Measurements from ENCODE around the gene ERAP2. TPM values are rescaled to one million over a fixed set of nuclear protein-coding genes. Genes with fewer than 3 reads are reported as not detected.
A peak's percentile ranks its signal among the peaks of the same experiment; 100 is the strongest.

The ERAP2 gene
- total RNA-seq, 2 experiments from 2014 or later: 56.6 to 61.4 TPM

- Mint-ChIP-seq H3K27ac (peak overlapping the region; percentile 91), H3K4me1 (ENCODE audit: low read depth) (peaks cover 94% of the 10 kb centered on the region), H3K36me3 (ENCODE audit: low read depth) (peaks cover 28% of the 10 kb centered on the region), H3K4me3 (peak overlapping the region; percentile 81), H3K27me3 (no peaks in the 10 kb centered on the region), H3K9me3 (no peaks in the 10 kb centered on the region)
- no peaks in the 10 kb centered on the region for H3K27me3 ChIP-seq (ENCODE audit: control insufficient read depth in 1 of 2, insufficient read depth in 2 of 2, low read length in 2 of 2)
- CTCF ChIA-PET: interaction anchor here (0.6 to 1.9 kb wide), 5 partner anchors 15 to 203 kb away, joined by 3 to 7 read pairs (median 4); partner anchors contain the start of gene LNPEP
- peak overlapping the region; percentile 18 for H3K4me3 ChIP-seq (ENCODE audit: low read length)
- peak in 4 of 14 experiments; percentile 23 to 49 (median 45) for DNase-seq
- H3K27ac ChIP-seq (ENCODE audit: low read depth in 1 of 2, low read length in 2 of 2): peak overlapping the region; percentile 68 to 70
- TF ChIP-seq, protein P1, sequence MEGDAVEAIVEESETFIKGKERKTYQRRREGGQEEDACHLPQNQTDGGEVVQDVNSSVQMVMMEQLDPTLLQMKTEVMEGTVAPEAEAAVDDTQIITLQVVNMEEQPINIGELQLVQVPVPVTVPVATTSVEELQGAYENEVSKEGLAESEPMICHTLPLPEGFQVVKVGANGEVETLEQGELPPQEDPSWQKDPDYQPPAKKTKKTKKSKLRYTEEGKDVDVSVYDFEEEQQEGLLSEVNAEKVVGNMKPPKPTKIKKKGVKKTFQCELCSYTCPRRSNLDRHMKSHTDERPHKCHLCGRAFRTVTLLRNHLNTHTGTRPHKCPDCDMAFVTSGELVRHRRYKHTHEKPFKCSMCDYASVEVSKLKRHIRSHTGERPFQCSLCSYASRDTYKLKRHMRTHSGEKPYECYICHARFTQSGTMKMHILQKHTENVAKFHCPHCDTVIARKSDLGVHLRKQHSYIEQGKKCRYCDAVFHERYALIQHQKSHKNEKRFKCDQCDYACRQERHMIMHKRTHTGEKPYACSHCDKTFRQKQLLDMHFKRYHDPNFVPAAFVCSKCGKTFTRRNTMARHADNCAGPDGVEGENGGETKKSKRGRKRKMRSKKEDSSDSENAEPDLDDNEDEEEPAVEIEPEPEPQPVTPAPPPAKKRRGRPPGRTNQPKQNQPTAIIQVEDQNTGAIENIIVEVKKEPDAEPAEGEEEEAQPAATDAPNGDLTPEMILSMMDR (IDR thresholded peaks at IDR 0.05): no peak
- ATAC-seq (ENCODE audit: poor library complexity): peak; percentile 59
- POLR2A ChIA-PET: interaction anchor here (0.7 to 3.6 kb wide), 15 partner anchors 15 to 155 kb away, joined by 3 to 59 read pairs (median 3); partner anchors contain the start of genes ERAP1 and LNPEP
- peaks cover 43% of the 10 kb centered on the region for H3K4me1 ChIP-seq (ENCODE audit: insufficient read depth, low read length)
- peaks cover 9% of the 10 kb centered on the region for H3K36me3 ChIP-seq (ENCODE audit: insufficient read depth, low read length)
- H3K9me3 ChIP-seq (ENCODE audit: control insufficient read depth in 1 of 2, insufficient read depth in 1 of 2, low read length in 2 of 2): no peaks in the 10 kb centered on the region
- intact Hi-C loops (cut with DNase I, micrococcal nuclease): loop anchor here in 1 of 2 experiments (1.0 to 2.0 kb wide), 2 partner anchors 14 to 27 kb away; no protein-coding TSS in a partner anchor
Measured at GRCh38 chr5:96962540-96962991, 86.3 kb downstream of the ERAP2 start.

- Histone ChIP-seq H3K27ac (ENCODE audit: low read depth in 1 of 2, low read length in 2 of 2) (peak overlapping the region; percentile 68 to 70), H3K36me3 (ENCODE audit: insufficient read depth, low read length) (peaks cover 9% of the 10 kb centered on the region), H3K4me3 (ENCODE audit: low read length) (no peak overlapping the region), H3K4me1 (ENCODE audit: insufficient read depth, low read length) (peaks cover 38% of the 10 kb centered on the region), H3K27me3 (ENCODE audit: control insufficient read depth in 1 of 2, insufficient read depth in 2 of 2, low read length in 2 of 2) (no peaks in the 10 kb centered on the region), H3K9me3 (ENCODE audit: control insufficient read depth in 1 of 2, insufficient read depth in 1 of 2, low read length in 2 of 2) (no peaks in the 10 kb centered on the region)
- ATAC-seq (ENCODE audit: poor library complexity) (peak; percentile 32), DNase-seq (peak in 4 of 14 experiments; percentile 32 to 54 (median 40))
- Mint-ChIP-seq H3K27me3 (no peaks in the 10 kb centered on the region), H3K4me1 (ENCODE audit: low read depth) (peaks cover 94% of the 10 kb centered on the region), H3K27ac (peak overlapping the region; percentile 91), H3K4me3 (peak overlapping the region; percentile 81), H3K9me3 (no peaks in the 10 kb centered on the region), H3K36me3 (ENCODE audit: low read depth) (peaks cover 22% of the 10 kb centered on the region)
- POLR2A ChIA-PET: interaction anchor here (0.7 to 3.6 kb wide), 9 partner anchors 23 to 155 kb away, joined by 3 to 59 read pairs (median 4); partner anchors contain the start of gene LNPEP
- CTCF ChIA-PET: interaction anchor here (1.0 to 1.9 kb wide), 2 partner anchors 16 to 27 kb away, joined by 3 to 7 read pairs; partner anchors contain the start of gene LNPEP
- intact Hi-C loops (cut with DNase I, micrococcal nuclease): loop anchor here in 1 of 2 experiments (2.0 kb wide), 1 partner anchor 14 kb away; no protein-coding TSS in a partner anchor
- TF ChIP-seq, protein P1 (IDR thresholded peaks at IDR 0.05): no peak
Measured at GRCh38 chr5:96963267-96963666, 87.0 kb downstream of the ERAP2 start.

- no peak overlapping the region for H3K4me3 ChIP-seq (ENCODE audit: low read length)
- CTCF ChIA-PET: interaction anchor here (1.1 kb wide), 1 partner anchor 31 kb away, joined by 3 read pairs; the partner anchor contains the start of gene LNPEP
- Mint-ChIP-seq H3K9me3 (no peaks in the 10 kb centered on the region), H3K27ac (peak overlapping the region; percentile 91), H3K27me3 (no peaks in the 10 kb centered on the region), H3K4me3 (no peak overlapping the region), H3K4me1 (ENCODE audit: low read depth) (peaks cover 96% of the 10 kb centered on the region), H3K36me3 (ENCODE audit: low read depth) (peaks cover 9% of the 10 kb centered on the region)
- no peaks in the 10 kb centered on the region for H3K27me3 ChIP-seq (ENCODE audit: control insufficient read depth in 1 of 2, insufficient read depth in 2 of 2, low read length in 2 of 2)
- DNase-seq (no peak), ATAC-seq (ENCODE audit: poor library complexity) (no peak)
- intact Hi-C loops (cut with DNase I, micrococcal nuclease): no loop called here
- H3K27ac ChIP-seq (ENCODE audit: low read depth in 1 of 2, low read length in 2 of 2): no peak overlapping the region
- TF ChIP-seq, protein P1 (IDR thresholded peaks at IDR 0.05): no peak
- peaks cover 9% of the 10 kb centered on the region for H3K36me3 ChIP-seq (ENCODE audit: insufficient read depth, low read length)
- POLR2A ChIA-PET: interaction anchor here (1.6 kb wide), 1 partner anchor 31 kb away, joined by 7 read pairs; the partner anchor contains the start of gene LNPEP
- H3K9me3 ChIP-seq (ENCODE audit: control insufficient read depth in 1 of 2, insufficient read depth in 1 of 2, low read length in 2 of 2): no peaks in the 10 kb centered on the region
- peaks cover 26% of the 10 kb centered on the region for H3K4me1 ChIP-seq (ENCODE audit: insufficient read depth, low read length)
Measured at GRCh38 chr5:96966801-96967200, 90.5 kb downstream of the ERAP2 start.
